GM21825 (cell line): ENCODE results near the gene USP13.
"Not testable (repeated sequence)": the region's sequence is repeated elsewhere in the genome, so short reads cannot be mapped to it uniquely, and the experiment has no call there.

Experiments
- ATAC-seq: cut with Tn5 transposase; IDR thresholded peaks from one replicate; pipeline ENCODE4 v1.9.1; 2021; ENCODE audit warnings: mild to moderate bottlenecking, moderate library complexity; ENCODE audit not compliant: unreplicated experiment

USP13 gene

DNA sequence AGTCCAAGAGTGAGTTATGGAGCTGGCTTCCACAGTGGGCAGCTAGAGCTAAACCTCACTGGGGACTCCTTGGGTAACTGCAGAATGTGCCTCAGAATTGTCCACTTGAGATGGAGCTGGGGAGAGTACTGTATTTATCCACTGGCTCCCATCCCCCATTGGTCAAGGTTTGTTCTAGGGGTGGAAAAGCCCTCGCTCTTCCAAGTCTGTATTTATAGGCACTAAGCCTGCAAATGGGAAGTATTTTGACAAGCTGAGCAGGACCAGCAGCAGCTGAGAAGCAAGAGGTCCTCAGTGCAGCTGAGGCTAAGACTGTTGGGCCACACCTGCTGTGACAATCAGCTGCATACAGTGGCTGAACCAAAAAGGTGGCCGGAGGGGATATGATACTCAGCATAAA lies 5.8 kb downstream of the USP13 start:
- no peak for ATAC-seq

GRCh38 chr3:179660872-179661271 lies 8.0 kb downstream of the USP13 start:
- ATAC-seq, result no peak

DNA sequence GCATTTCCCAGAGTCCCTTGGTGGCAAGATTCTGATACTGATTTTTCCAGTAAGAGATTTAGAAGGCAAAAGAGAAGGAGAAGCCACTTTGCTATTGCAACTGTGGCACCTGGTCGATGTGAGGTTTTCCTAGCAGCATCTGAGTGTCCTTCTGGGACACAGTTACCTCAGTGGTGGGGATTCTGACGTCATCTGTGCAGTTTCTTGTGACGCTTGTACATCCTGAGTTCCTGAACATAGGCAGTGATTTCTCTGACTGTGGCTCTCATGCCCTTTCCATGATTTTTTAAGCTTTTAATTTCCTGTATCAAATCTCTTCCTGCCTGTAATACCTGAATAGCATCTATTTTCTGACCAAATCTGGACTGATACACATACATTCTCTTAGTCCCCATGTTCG lies 8.9 kb downstream of the USP13 start:
- no peak for ATAC-seq

DNA sequence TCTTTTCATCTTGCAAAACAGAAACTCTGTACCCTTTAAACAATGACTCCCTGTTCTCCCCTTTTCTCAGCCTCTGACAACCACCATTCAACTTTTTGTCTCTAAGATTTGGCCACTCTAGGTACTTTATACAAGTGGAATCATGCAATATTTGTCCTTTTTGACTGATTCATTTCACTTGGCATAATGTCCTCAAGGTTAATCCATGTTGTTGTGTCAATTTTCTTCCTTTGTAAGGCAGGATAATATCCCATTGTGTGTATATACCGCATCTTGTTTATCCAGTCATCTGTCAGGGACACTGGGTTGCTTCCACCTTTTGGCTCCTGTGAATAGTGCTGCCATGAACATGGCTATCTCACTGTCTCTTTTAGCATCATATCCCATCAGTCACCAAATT lies 10.3 kb downstream of the USP13 start:
- ATAC-seq, result no peak

DNA sequence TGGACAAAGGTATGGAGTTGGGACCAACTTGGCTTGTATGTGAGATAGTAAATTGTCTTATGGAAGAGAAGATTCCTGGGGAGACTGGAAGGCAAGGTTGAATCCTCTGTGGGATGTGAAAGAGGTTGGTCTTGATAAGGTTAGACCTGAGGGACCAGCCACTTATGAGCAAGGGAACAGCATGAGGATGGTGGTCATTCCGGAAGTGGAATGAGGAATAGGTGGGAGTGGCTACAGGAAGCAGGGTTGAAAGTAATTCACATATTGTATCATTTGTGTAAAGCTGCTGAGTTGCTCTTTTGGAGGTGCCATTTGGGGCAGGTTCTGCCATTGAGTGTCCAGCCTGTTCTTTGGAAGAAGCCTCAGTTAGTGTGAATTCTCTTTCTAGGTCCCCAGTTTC lies 13.2 kb downstream of the USP13 start:
- ATAC-seq, result no peak

GRCh38 chr3:179666436-179667035 lies 13.7 kb downstream of the USP13 start:
- no peak for ATAC-seq

GRCh38 chr3:179668429-179668828 lies 15.6 kb downstream of the USP13 start:
- no peak for ATAC-seq

- ATAC-seq, result no peak
Measured at GRCh38 chr3:179670311-179670710, 17.5 kb downstream of the USP13 start.

DNA sequence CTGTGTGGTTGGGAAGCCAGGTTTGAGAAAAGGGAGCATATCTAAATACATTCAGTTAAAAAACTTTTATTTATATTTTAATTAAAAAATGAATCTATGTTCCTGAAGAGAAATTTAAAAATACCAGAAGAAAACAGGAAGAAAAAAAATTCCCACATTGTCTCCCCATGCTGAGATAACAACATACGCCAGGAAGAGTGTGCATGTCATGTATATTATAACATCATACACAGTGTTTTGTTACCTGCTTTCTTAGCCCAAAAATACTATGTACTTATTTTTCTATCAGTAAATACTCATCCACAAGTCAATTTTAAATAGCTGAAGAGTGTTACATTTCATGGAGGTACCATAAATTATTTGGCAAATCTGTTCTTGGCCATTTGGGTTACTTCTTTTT lies 18.5 kb downstream of the USP13 start:
- ATAC-seq, result no peak

DNA sequence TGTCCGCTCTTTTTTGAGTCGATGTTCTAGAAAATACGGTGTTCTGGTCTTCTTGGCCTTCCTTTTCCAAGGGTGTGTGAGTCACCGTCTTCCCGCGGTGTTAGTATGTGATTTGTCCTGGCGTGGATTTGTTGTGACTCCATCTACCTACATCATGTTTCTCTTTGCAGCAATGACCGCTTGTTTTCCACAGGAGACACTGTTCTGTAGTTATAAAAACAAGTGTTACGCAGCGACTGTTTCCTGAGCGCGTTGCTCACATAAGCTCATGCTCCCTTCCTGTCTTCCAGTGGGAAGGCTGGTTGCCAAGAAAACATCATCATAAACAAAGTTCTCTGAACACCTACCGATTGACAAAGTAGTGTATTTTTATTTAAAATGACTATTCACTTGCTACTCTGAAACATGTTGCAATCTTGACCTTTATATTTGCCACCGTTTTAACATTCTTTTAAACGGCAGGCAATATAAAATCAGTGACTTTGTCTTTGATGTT lies 19.0 kb downstream of the USP13 start:
- no peak for ATAC-seq

- no peak for ATAC-seq
Measured at GRCh38 chr3:179672918-179673317, 20.1 kb downstream of the USP13 start.

DNA sequence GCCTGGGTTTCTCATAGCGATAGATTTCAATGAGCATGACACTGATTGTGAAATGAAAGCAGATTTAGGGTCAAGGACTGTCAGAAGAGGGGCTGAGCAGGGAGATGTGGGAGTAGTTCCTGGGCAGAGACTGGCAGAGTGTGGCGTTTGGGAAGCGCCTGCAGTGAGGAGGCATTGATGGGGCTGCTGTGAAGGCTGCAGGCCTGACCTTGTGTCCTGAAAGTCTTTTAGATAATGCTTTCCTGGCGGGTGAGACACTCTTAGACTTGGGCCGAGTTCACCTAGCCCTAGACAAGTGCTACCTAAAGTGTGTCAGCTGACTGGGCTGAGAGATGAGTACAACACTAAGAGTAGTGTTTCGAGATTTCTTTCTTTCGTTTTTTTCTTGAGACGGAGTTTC lies 20.7 kb downstream of the USP13 start:
- no peak for ATAC-seq

- ATAC-seq, result no peak
Measured at GRCh38 chr3:179676081-179676480, 23.2 kb downstream of the USP13 start.

GRCh38 chr3:179677884-179678283 lies 25.0 kb downstream of the USP13 start:
- no peak for ATAC-seq

DNA sequence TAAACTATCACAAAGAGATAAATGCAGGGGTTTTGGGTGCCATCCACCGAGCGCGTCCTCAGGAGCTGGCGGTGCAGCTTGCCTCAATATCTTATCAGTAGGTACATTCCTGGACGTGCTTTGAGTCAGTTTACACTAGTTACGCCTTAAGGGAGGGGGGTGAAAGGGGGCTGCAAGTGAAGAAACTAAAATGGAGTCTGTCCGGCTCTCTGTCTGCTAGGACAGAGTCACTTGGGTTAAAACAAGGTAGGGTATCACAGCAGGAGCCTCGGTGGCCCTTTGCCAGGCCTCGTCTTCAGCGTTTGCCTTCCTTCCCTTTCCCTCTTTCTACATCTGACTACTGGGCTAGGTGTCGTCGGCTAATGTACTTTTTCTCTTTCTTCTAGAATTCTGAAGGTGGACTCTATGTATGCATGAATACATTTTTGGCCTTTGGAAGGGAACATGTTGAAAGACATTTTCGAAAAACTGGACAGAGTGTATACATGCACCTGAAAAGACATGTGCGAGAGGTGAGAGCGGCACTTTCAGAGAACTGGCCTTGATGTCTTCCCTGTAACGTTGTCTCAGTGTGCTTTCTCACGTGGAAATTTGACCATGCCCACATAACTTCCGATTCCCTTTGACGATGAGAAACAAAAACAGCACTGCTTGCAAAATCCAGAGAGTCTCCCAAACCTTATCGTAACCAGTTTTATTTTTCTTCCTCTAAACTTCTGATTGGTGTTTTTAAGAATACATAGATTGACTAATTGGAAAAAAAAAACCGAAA lies 28.8 kb downstream of the USP13 start:
- ATAC-seq, result no peak

DNA sequence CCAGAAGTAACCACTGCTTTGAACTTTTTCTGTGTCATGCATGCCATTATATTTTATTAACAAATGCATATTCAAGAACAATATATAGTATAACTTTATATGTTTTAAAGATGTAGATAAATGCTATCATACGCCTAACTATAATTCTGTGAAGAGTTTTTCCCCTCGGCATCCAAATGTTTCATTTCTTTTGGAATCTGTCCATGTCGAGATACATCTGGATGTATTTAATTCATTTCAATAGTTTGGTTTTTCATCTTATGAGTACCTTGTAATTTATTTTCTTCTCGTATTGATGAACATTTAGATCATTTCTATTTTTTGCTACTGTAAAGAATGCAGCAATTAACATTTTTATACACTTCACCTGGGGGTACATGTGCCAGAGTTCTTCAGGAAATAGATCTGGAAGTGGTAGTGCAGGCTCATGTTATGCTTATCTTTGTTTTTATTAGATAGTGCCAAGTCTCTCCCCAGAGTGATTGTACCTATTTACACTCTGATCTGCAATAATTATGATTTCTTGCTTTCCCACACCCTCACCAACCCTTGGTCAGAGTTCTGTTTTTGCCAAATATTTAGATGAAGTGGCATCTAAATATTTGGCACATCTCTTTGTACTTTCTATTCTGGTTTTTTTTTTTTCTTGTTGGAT lies 29.7 kb downstream of the USP13 start:
- no peak for ATAC-seq

GRCh38 chr3:179683286-179683685 lies 30.4 kb downstream of the USP13 start:
- ATAC-seq, result not testable (repeated sequence)

DNA sequence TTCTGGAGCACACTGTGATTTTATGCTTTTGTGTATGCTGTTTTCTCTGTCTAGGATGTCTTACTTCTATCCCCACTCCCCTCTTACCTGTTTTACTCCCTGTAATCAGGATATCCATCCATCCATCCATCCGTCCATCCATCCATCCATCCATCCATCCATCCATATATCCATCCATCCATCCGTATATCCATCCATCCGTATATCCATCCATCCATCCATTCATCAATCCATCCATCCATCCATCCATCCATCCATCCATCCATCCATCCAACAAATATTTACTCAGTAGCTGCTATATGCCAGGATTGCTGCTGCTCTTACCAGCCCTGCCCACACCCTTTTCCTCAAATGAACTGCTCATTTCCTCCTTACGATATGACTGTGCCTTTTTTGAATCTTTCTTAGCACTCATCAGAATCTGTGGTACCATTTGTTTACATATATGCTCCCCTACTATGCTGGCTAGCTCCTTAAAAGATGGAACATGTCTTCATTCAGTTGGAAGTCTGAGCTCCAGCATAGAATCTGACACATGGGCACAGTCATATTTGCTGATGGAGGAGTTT lies 35.2 kb downstream of the USP13 start:
- no peak for ATAC-seq

GRCh38 chr3:179688850-179689249 lies 36.0 kb downstream of the USP13 start:
- ATAC-seq, result no peak

DNA sequence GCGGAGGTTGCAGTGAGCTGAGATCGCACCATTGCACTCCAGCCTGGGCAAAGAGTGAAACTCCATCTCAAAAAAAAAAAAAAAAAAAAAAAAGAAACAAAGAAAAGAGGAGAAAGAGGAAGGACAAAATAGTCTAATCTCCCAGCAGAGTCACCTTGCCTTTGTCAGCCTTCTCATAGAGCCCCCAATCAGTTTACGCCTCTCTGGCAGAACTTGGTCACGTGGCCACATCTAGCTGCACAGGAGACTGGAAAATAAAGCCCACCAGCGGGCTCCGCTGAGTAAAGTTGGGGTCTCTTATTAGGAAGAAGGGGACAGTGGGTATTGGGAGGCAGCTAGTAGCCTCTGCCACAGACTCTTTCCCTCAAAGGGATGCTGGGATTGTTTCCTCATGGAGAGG lies 41.9 kb downstream of the USP13 start:
- ATAC-seq, result no peak

DNA sequence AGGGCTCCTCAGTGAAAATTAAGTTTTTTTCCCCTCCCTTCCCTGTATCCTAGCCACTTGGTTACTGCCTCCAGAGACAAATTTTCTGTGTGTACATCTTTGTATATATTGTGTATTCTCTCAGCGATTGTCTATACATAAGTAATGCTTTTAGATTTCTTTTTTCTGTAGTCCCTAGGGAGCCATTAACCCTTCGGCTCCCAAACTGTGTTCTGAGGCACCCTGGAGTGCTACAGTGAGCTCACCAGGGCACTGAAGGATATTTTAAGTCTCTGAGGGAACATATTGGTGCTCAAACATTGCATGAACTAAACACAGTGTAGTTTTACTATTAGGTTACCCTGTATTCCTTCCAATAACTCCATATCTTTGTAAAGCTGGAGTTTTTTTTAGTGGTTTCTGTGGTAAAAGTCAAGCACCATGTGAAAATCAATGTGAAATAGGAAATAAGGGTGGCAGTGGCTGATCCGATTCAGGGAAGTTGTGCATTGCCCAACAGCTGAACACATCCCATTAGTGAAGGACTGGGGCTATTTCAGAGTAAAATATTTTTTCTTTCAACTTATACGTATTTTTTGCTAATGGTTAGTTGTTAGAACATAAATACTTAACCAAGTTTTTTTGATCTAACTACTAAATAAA lies 43.0 kb downstream of the USP13 start:
- no peak for ATAC-seq
